Measurements from ENCODE around the gene LFNG. TPM values are rescaled to one million over a fixed set of nuclear protein-coding genes. Genes with fewer than 3 reads are reported as not detected.

The LFNG gene
- total and polyA plus RNA-seq, 9 donors: 0.86 to 8.2 (median 3.3) TPM

- no peaks in the 10 kb centered on the region for H3K36me3 ChIP-seq
- H3K27me3 ChIP-seq: no peaks in the 10 kb centered on the region
- 94 to 98% (median 97%) methylated on average over 14 of the region's 14 CpGs for WGBS, 3 donors
- no peak overlapping the region for H3K4me3 ChIP-seq
- no peak for DNase-seq
- no peaks in the 10 kb centered on the region for H3K4me1 ChIP-seq (ENCODE audit: insufficient read depth)
- H3K27ac ChIP-seq: no peak overlapping the region
- no peak for TF ChIP-seq POLR2A (IDR thresholded peaks at IDR 0.05)
- TF ChIP-seq EP300 (IDR thresholded peaks at IDR 0.05): no peak
- no peak for TF ChIP-seq CTCF (IDR thresholded peaks at IDR 0.05)
- H3K9me3 ChIP-seq: no peaks in the 10 kb centered on the region
- intact Hi-C loops (cut with DNase I): loop anchor here in 1 of 4 donors (5.0 kb wide), 1 partner anchor 113 kb away; no protein-coding TSS in a partner anchor
These were observed 49.8 kb downstream of the LFNG start for GRCh38 chr7:2569421-2569820.

- intact Hi-C loops (cut with DNase I): loop anchor here in 1 of 4 donors (10.0 kb wide), 1 partner anchor 95 kb away; the partner anchor contains the start of gene GRIFIN
- no peaks in the 10 kb centered on the region for H3K27me3 ChIP-seq
- no peak for TF ChIP-seq EP300 (IDR thresholded peaks at IDR 0.05)
- no peak for TF ChIP-seq CTCF (IDR thresholded peaks at IDR 0.05)
- no peak for TF ChIP-seq POLR2A (IDR thresholded peaks at IDR 0.05)
- 84 to 90% (median 87%) methylated on average over 16 of the region's 16 CpGs for WGBS, 3 donors
- H3K4me3 ChIP-seq: no peak overlapping the region
- H3K9me3 ChIP-seq: no peaks in the 10 kb centered on the region
- no peak overlapping the region for H3K27ac ChIP-seq
- no peaks in the 10 kb centered on the region for H3K4me1 ChIP-seq (ENCODE audit: insufficient read depth)
- H3K36me3 ChIP-seq: no peaks in the 10 kb centered on the region
- DNase-seq: no peak
These were observed 50.4 kb downstream of the LFNG start for GRCh38 chr7:2570021-2570420.

GRCh38 chr7:2571409-2571808 lies 51.8 kb downstream of the LFNG start:
- H3K27ac ChIP-seq: no peak overlapping the region
- H3K4me3 ChIP-seq: no peak overlapping the region
- H3K27me3 ChIP-seq: no peaks in the 10 kb centered on the region
- DNase-seq: no peak
- WGBS, 3 donors: 88 to 90% (median 88%) methylated on average over 15 of the region's 15 CpGs
- no peak for TF ChIP-seq CTCF (IDR thresholded peaks at IDR 0.05)
- TF ChIP-seq POLR2A (IDR thresholded peaks at IDR 0.05): no peak
- TF ChIP-seq EP300 (IDR thresholded peaks at IDR 0.05): no peak
- no peaks in the 10 kb centered on the region for H3K36me3 ChIP-seq
- no peaks in the 10 kb centered on the region for H3K4me1 ChIP-seq (ENCODE audit: insufficient read depth)
- intact Hi-C loops (cut with DNase I): loop anchor here in 1 of 4 donors (10.0 kb wide), 1 partner anchor 97 kb away; the partner anchor contains the start of gene GRIFIN
- H3K9me3 ChIP-seq: no peaks in the 10 kb centered on the region

GRCh38 chr7:2572101-2572842 lies 52.7 kb downstream of the LFNG start:
- intact Hi-C loops (cut with DNase I): loop anchor here in 1 of 4 donors (10.0 kb wide), 1 partner anchor 97 kb away; the partner anchor contains the start of gene GRIFIN
- DNase-seq: no peak
- 73 to 79% (median 77%) methylated on average over 22 of the region's 22 CpGs for WGBS, 3 donors
- Histone ChIP-seq H3K36me3 (no peaks in the 10 kb centered on the region), H3K4me3 (no peak overlapping the region), H3K4me1 (ENCODE audit: insufficient read depth) (no peaks in the 10 kb centered on the region), H3K9me3 (no peaks in the 10 kb centered on the region), H3K27me3 (no peaks in the 10 kb centered on the region), H3K27ac (no peak overlapping the region)
- no peak for TF ChIP-seq CTCF (IDR thresholded peaks at IDR 0.05)
- TF ChIP-seq EP300 (IDR thresholded peaks at IDR 0.05): no peak
- no peak for TF ChIP-seq POLR2A (IDR thresholded peaks at IDR 0.05)
